HCT116 (cell line): ENCODE measurements around the gene KLF6. TPM values are rescaled to one million over a fixed set of nuclear protein-coding genes. Genes with fewer than 3 reads are reported as not detected.

Source experiments
- ATAC-seq: fragments of 200-7000 bp; cut with Tn5 transposase; 2 replicates; pipeline ENCODE4 v1.9.1; 2020; ENCODE audit warnings: mild to moderate bottlenecking, moderate library complexity
- BruUV-seq: library from RNA; stranded (reverse); fragments of 400-500 nt; replicated peaks from 2 replicates; lab custom pipeline; 2021; lab: Mats Ljungman, UMichigan
- CTCF ChIA-PET: fragments of 300-600 bp; sonication (Branson Sonifier 250); formaldehyde crosslinking; loops from one replicate; lab custom pipeline; 2021; ENCODE audit warnings: antibody characterized with exemption; lab: Charles Lee
- POLR2A ChIA-PET: fragments of 300-600, 350-600 bp; sonication (Branson Sonifier 250); formaldehyde crosslinking; loops from one replicate; lab custom pipeline; 2021; ENCODE audit warnings: antibody characterized with exemption; lab: Charles Lee
- RAD21 ChIA-PET, 2 experiments: fragments of 300-600 bp; sonication (Branson Sonifier 250); formaldehyde crosslinking; loops; one replicate each; lab custom pipeline; 2023; ENCODE audit warnings: low total read pairs in 2 of 2; ENCODE audit not compliant: uncharacterized antibody in 2 of 2, unreplicated experiment in 2 of 2, low non-redundant PET in 1 of 2; lab: Charles Lee
- DNase-seq: peaks from one replicate; pipeline ENCODE4 v3.0.0-alpha.2; 2010; ENCODE audit warnings: low read depth, low spot score
- H2AFZ ChIP-seq: fragments of 200-600 bp; shearing (Covaris generic), sonication (generic); 2 replicates; pipeline ENCODE4 v1.6.1; 2017; ENCODE audit warnings: low read depth, mixed run types, mixed read lengths, antibody characterized with exemption, low read length; ENCODE audit not compliant: poor library complexity, severe bottlenecking
- H3K27ac ChIP-seq: 2 replicates; pipeline ENCODE4 v1.5.1; 2012; ENCODE audit warnings: low read depth, low read length
- H3K27me3 ChIP-seq: fragments of 200-600 bp; sonication (generic); 2 replicates; pipeline ENCODE4 v1.6.1; 2016; ENCODE audit warnings: mixed run types, low read length, mixed read lengths; ENCODE audit not compliant: insufficient read depth
- H3K36me3 ChIP-seq, 2 experiments: fragments of 200-500 bp in 1 of 2; fragments of 200-600 bp in 1 of 2; sonication (Bioruptor generic) in 1 of 2; sonication (generic) in 1 of 2; 2 replicates each; pipeline versions ENCODE4 v1.5.1 to v1.6.1; 2014 to 2016; ENCODE audit warnings: low read length in 2 of 2, inconsistent platforms in 1 of 2, mixed read lengths in 1 of 2, mixed run types in 1 of 2; ENCODE audit not compliant: insufficient read depth in 2 of 2, control insufficient read depth in 1 of 2
- H3K4me1 ChIP-seq, 2 experiments: fragments of 200-600 bp in 1 of 2; sonication (generic) in 1 of 2; 2 replicates each; pipeline versions ENCODE4 v1.5.1 to v1.6.1; 2012 to 2017; ENCODE audit warnings: low read length in 2 of 2, inconsistent platforms in 1 of 2, mild to moderate bottlenecking in 1 of 2, mixed read lengths in 1 of 2, mixed run types in 1 of 2, moderate library complexity in 1 of 2; ENCODE audit not compliant: insufficient read depth in 2 of 2, control insufficient read depth in 1 of 2
- H3K4me2 ChIP-seq: fragments of 200-600 bp; sonication (generic); 2 replicates; pipeline ENCODE4 v1.6.1; 2017; ENCODE audit warnings: mixed run types, low read length, mixed read lengths
- H3K4me3 ChIP-seq, 2 experiments: fragments of 200-600 bp in 1 of 2; sonication (generic) in 1 of 2; replicated peaks in 1 of 2; 2 replicates each; pipeline ENCODE4 v1.5.1; 2011 to 2016; ENCODE audit warnings: low read length in 2 of 2, control low read depth in 1 of 2, low read depth in 1 of 2, mild to moderate bottlenecking in 1 of 2, mixed read lengths in 1 of 2, mixed run types in 1 of 2
- H3K79me2 ChIP-seq: fragments of 200-600 bp; sonication (generic); 2 replicates; pipeline ENCODE4 v1.6.1; 2017; ENCODE audit warnings: mild to moderate bottlenecking, mixed run types, low read length, moderate library complexity, mixed read lengths; ENCODE audit not compliant: insufficient read depth
- H3K9ac ChIP-seq: fragments of 200-600 bp; sonication (generic); 2 replicates; pipeline ENCODE4 v1.6.1; 2016; ENCODE audit warnings: low read length, mixed read lengths
- H3K9me2 ChIP-seq: fragments of 200-600 bp; sonication (generic), shearing (Covaris generic); 2 replicates; pipeline ENCODE4 v1.6.1; 2017; ENCODE audit warnings: mixed run types, mild to moderate bottlenecking, moderate library complexity; ENCODE audit not compliant: insufficient read depth
- H3K9me3 ChIP-seq, 2 experiments: fragments of 200-500 bp in 1 of 2; fragments of 200-600 bp in 1 of 2; sonication (Bioruptor generic) in 1 of 2; sonication (generic) in 1 of 2; 2 replicates each; pipeline ENCODE4 v1.6.1; 2014 to 2017; ENCODE audit warnings: low read length in 2 of 2, mixed read lengths in 2 of 2, inconsistent platforms in 1 of 2, low read depth in 1 of 2, mild to moderate bottlenecking in 1 of 2, mixed run types in 1 of 2, moderate library complexity in 1 of 2; ENCODE audit not compliant: control insufficient read depth in 1 of 2, insufficient read depth in 1 of 2
- H4K20me1 ChIP-seq: fragments of 200-600 bp; sonication (generic), shearing (Covaris generic); 2 replicates; pipeline ENCODE4 v1.6.1; 2017; ENCODE audit warnings: mixed run types, mild to moderate bottlenecking, moderate library complexity; ENCODE audit not compliant: insufficient read depth
- CBX3 ChIP-seq: IDR thresholded peaks from 2 replicates; pipeline ENCODE4 v1.6.1; 2012; ENCODE audit warnings: low read depth
- CEBPB ChIP-seq: IDR thresholded peaks from 2 replicates; pipeline ENCODE4 v1.6.1; 2012; ENCODE audit warnings: low read depth
- EGR1 ChIP-seq: IDR thresholded peaks from 2 replicates; pipeline ENCODE4 v1.6.1; 2012; ENCODE audit warnings: low read depth
- EZH2 ChIP-seq: fragments of 200-600 bp; sonication (generic); IDR thresholded peaks from 2 replicates; pipeline ENCODE4 v1.6.1; 2017; ENCODE audit warnings: antibody characterized with exemption, mixed run types
- EZH2phosphoT487 ChIP-seq: fragments of 200-600 bp; IDR thresholded peaks from 2 replicates; pipeline ENCODE4 v1.6.1; 2018; ENCODE audit warnings: antibody characterized with exemption, borderline replicate concordance
- JUND ChIP-seq: IDR thresholded peaks from 2 replicates; pipeline ENCODE4 v1.6.1; 2012
- MAX ChIP-seq: IDR thresholded peaks from 2 replicates; pipeline ENCODE4 v1.6.1; 2012
- POLR2A ChIP-seq: IDR thresholded peaks from 2 replicates; pipeline ENCODE4 v1.7.0; 2011; ENCODE audit warnings: borderline replicate concordance; ENCODE audit not compliant: insufficient read depth, insufficient read length; ENCODE audit errors: extremely low read depth
- POLR2AphosphoS5 ChIP-seq: IDR thresholded peaks from 2 replicates; pipeline ENCODE4 v1.6.1; 2011; ENCODE audit warnings: mild to moderate bottlenecking, low read depth, low read length, moderate library complexity
- RAD21 ChIP-seq: IDR thresholded peaks from 2 replicates; pipeline ENCODE4 v1.6.1; 2012; ENCODE audit warnings: low read depth, mild to moderate bottlenecking
- SP1 ChIP-seq: IDR thresholded peaks from 2 replicates; pipeline ENCODE4 v1.6.1; 2012; ENCODE audit warnings: low read depth
- TCF7L2 ChIP-seq: IDR thresholded peaks from 2 replicates; pipeline ENCODE4 v1.7.0; 2011; ENCODE audit warnings: borderline replicate concordance, inconsistent platforms; ENCODE audit not compliant: insufficient read depth, insufficient read length; ENCODE audit errors: extremely low read depth
- YY1 ChIP-seq: IDR thresholded peaks from 2 replicates; pipeline ENCODE4 v1.6.1; 2011; ENCODE audit warnings: low read length, low read depth, moderate library complexity, mild to moderate bottlenecking; ENCODE audit not compliant: insufficient replicate concordance; ENCODE audit errors: extremely low read depth
- ZFX ChIP-seq: fragments of 450-650 bp; IDR thresholded peaks from 2 replicates; pipeline ENCODE4 v1.6.1; 2017
- intact Hi-C: fragments of 100-400 bp; cut with micrococcal nuclease; formaldehyde crosslinking; loops from 2 replicates; pipeline ENCODE4 v1.10.0; 2022
- total RNA-seq: library from RNA; stranded (reverse); gene quantifications from one replicate; pipeline ENCODE4 v1.2.1, GENCODE V29; 2021; ENCODE audit not compliant: unreplicated experiment
- TF ChIP-seq, protein P1 (sequence below): IDR thresholded peaks from 2 replicates; pipeline ENCODE4 v1.6.1; 2012; ENCODE audit warnings: low read depth
- TF ChIP-seq, protein P2 (sequence below): IDR thresholded peaks from 2 replicates; pipeline ENCODE4 v1.6.1; 2012

The KLF6 gene
- total RNA-seq, 1 experiment from 2014 or later: 82.2 TPM

GRCh38 chr10:3766046-3766756 is 18.8 kb downstream of the KLF6 start (continued):
- TF ChIP-seq, protein P1, sequence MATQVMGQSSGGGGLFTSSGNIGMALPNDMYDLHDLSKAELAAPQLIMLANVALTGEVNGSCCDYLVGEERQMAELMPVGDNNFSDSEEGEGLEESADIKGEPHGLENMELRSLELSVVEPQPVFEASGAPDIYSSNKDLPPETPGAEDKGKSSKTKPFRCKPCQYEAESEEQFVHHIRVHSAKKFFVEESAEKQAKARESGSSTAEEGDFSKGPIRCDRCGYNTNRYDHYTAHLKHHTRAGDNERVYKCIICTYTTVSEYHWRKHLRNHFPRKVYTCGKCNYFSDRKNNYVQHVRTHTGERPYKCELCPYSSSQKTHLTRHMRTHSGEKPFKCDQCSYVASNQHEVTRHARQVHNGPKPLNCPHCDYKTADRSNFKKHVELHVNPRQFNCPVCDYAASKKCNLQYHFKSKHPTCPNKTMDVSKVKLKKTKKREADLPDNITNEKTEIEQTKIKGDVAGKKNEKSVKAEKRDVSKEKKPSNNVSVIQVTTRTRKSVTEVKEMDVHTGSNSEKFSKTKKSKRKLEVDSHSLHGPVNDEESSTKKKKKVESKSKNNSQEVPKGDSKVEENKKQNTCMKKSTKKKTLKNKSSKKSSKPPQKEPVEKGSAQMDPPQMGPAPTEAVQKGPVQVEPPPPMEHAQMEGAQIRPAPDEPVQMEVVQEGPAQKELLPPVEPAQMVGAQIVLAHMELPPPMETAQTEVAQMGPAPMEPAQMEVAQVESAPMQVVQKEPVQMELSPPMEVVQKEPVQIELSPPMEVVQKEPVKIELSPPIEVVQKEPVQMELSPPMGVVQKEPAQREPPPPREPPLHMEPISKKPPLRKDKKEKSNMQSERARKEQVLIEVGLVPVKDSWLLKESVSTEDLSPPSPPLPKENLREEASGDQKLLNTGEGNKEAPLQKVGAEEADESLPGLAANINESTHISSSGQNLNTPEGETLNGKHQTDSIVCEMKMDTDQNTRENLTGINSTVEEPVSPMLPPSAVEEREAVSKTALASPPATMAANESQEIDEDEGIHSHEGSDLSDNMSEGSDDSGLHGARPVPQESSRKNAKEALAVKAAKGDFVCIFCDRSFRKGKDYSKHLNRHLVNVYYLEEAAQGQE: no peak
- TF ChIP-seq ZFX: no peak
- TF ChIP-seq EZH2phosphoT487: no peak

DNA sequence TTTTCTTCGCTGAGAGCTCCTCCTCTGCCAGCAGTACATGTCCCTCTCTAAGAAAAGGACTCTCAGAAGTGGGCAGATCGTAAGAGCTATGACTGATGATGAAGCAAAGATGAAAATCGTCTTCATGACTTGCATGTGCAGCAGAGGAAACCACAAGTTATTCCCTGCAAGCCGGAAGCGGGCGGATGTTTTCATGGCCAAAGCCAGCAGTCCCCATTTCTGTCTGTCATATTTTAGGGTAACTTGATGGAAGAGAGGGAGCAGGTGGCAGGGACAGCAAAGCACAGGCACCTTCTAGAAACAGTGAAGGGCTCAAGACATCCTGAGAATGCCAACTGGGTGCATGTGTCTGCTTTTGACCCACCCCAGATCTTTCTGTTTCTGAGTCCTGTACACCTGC is 19.9 kb downstream of the KLF6 start:
- H3K36me3 ChIP-seq: no peaks in the 10 kb centered on the region
- no peak overlapping the region for H3K4me2 ChIP-seq
- POLR2A ChIA-PET: interaction anchor here (1.0 kb wide), 1 partner anchor 20 kb away, joined by 3 read pairs; the partner anchor contains the start of gene KLF6
- H3K27me3 ChIP-seq: no peaks in the 10 kb centered on the region
- H3K4me1 ChIP-seq: peaks cover 31 to 64% of the 10 kb centered on the region in 2 experiments
- TF ChIP-seq YY1 (no peak), ZFX (no peak), POLR2A (no peak), SP1 (no peak), JUND (no peak), POLR2AphosphoS5 (no peak), MAX (no peak), CEBPB (no peak), EZH2 (no peak), RAD21 (no peak), TCF7L2 (no peak), CBX3 (no peak), EGR1 (no peak)
- TF ChIP-seq, protein P1: no peak
- TF ChIP-seq, protein P2, sequence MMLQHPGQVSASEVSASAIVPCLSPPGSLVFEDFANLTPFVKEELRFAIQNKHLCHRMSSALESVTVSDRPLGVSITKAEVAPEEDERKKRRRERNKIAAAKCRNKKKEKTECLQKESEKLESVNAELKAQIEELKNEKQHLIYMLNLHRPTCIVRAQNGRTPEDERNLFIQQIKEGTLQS: no peak
- no peak overlapping the region for H3K9ac ChIP-seq
- no TSS peak for BruUV-seq
- no peaks in the 10 kb centered on the region for H3K9me2 ChIP-seq
- RAD21 ChIA-PET: no interaction called here
- H4K20me1 ChIP-seq: no peaks in the 10 kb centered on the region
- DNase-seq (no peak), ATAC-seq (no peak)
- no peak overlapping the region for H2AFZ ChIP-seq
- H3K4me3 ChIP-seq: no peak overlapping the region
- H3K79me2 ChIP-seq: no peaks in the 10 kb centered on the region
- H3K9me3 ChIP-seq: no peaks in the 10 kb centered on the region
- CTCF ChIA-PET: no interaction called here
- intact Hi-C loops: loop anchor here (10.0 kb wide), 2 partner anchors 280 to 670 kb away; no protein-coding TSS in a partner anchor
- H3K27ac ChIP-seq: no peak overlapping the region
